ENCODE measurements around the gene JMJD8. TPM values are rescaled to one million over a fixed set of nuclear protein-coding genes. Genes with fewer than 3 reads are reported as not detected.

Gene JMJD8
- polyA plus RNA-seq, 1 donor (not counting 4 experiments of a cell fraction or from before 2014, with no cell fraction given) = 20.1 TPM

DNA sequence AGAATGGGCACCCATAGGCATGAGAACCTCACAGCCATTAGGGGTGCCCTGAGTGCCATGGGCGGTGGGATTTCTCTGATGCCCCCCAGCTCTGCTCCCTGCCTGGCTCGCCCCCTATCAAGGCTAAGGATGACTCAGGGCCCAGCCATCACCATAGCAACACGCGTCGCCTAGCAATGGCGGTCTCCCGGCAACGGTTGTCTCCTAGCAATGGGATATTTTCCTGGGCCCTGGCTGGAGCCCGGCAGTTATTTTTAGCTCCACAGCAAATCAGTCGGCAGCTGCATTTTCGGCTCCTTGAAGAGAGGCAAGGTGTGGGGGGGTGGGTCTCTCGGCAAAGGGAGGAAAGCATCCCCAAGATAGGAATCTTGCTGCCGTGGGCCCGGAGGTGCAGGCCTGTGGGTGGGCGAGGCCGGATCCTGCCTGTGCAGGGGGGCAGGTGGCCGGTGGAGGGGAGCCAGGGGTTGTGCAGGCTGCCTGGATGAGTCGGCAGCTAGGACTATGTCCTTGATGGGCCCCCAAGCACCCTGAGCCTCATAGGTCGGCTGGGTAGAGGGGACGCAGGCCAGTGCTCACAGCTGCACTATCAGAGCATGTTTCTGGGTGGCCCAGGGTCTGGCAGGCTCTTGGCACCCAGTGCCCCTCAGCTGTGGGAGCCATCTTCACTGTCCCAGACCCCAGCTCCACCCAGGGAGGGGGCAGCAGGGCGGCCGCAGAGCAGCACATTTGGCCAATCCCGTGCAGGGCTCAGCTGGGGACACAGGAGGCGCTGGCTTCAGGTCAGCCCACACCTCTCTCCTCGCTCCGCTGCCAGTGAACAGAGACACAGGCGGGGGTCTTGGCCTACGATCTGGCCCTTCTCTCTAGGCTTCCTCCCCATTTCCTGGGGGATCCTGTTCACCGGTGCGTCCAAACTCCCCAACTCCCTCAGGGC is 25.7 kb upstream of the JMJD8 start:
- no peak overlapping the region for H2AFZ ChIP-seq (ENCODE audit: control insufficient read depth, low read length)
- no peaks in the 10 kb centered on the region for H3K36me3 ChIP-seq (ENCODE audit: control insufficient read depth in 2 of 2, extremely low read depth in 1 of 2, insufficient read depth in 2 of 2, low read length in 2 of 2)
- H3K9me1 ChIP-seq (ENCODE audit: control insufficient read depth, extremely low read depth, insufficient read depth, low read length) = no peaks in the 10 kb centered on the region
- H3K4me2 ChIP-seq (ENCODE audit: control insufficient read depth, extremely low read depth, insufficient read depth, low read depth, low read length) = no peak overlapping the region
- H3K27me3 ChIP-seq (ENCODE audit: control insufficient read depth, extremely low read depth, insufficient read depth, low read length) = peaks cover 60% of the 10 kb centered on the region
- no peaks in the 10 kb centered on the region for H3K79me2 ChIP-seq (ENCODE audit: control insufficient read depth, insufficient read depth, low read length)
- dilution Hi-C loops (cut with MboI; ENCODE audit: extremely low pct_ligation_motif_present, low sequenced_read_pairs) = no loop called here
- peaks cover 2% of the 10 kb centered on the region for H4K20me1 ChIP-seq (ENCODE audit: control insufficient read depth, extremely low read depth, insufficient read depth, low read length)
- H3K27ac ChIP-seq (ENCODE audit: control insufficient read depth, insufficient read depth, low read length) = no peak overlapping the region
- H3K4me3 ChIP-seq (ENCODE audit: control insufficient read depth in 2 of 3, extremely low read depth in 1 of 3, insufficient read depth in 2 of 3, low read depth in 1 of 3, low read length in 3 of 3) = no peak overlapping the region
- FAIRE-seq (no peak), DNase-seq (ENCODE audit: low read depth, low spot score) (no peak)
- TF ChIP-seq, protein P1, sequence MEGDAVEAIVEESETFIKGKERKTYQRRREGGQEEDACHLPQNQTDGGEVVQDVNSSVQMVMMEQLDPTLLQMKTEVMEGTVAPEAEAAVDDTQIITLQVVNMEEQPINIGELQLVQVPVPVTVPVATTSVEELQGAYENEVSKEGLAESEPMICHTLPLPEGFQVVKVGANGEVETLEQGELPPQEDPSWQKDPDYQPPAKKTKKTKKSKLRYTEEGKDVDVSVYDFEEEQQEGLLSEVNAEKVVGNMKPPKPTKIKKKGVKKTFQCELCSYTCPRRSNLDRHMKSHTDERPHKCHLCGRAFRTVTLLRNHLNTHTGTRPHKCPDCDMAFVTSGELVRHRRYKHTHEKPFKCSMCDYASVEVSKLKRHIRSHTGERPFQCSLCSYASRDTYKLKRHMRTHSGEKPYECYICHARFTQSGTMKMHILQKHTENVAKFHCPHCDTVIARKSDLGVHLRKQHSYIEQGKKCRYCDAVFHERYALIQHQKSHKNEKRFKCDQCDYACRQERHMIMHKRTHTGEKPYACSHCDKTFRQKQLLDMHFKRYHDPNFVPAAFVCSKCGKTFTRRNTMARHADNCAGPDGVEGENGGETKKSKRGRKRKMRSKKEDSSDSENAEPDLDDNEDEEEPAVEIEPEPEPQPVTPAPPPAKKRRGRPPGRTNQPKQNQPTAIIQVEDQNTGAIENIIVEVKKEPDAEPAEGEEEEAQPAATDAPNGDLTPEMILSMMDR (optimal IDR thresholded peaks at IDR 0.05 in 1 of 3, IDR thresholded peaks at IDR 0.05 in 1 of 3, conservative IDR thresholded peaks at IDR 0.05 in 1 of 3; ENCODE audit: extremely low read depth in 1 of 3, insufficient read depth in 2 of 3, low read length in 3 of 3) = no peak
- TF ChIP-seq EZH2 (IDR thresholded peaks at IDR 0.05; ENCODE audit: low read length) = no peak
- peaks cover 12% of the 10 kb centered on the region for H3K4me1 ChIP-seq (ENCODE audit: control insufficient read depth, extremely low read depth, insufficient read depth, low read length)
- H3K9ac ChIP-seq (ENCODE audit: control insufficient read depth, extremely low read depth, insufficient read depth, low read length) = no peak overlapping the region
- no peaks in the 10 kb centered on the region for H3K9me3 ChIP-seq (ENCODE audit: control insufficient read depth, low read depth, low read length)

DNA sequence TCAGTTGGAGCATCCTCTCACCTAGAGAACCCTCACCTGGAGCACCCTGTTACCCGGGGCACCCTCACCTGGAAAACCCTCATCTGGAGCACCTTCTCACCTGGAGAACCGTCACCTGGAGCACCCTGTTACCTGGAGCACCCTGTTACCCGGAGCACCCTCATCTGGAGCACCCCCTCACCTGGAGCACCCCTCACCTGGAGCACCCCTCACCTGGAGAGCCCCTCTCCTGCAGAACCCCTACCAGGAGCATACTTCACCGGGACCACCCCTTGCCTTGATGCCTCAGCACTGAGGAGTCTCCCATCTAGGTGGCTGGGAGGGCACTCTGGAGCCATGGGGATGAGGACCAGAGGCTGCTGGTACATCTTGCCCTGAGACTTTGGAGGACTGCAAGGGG is 24.8 kb upstream of the JMJD8 start:
- TF ChIP-seq, protein P1 (optimal IDR thresholded peaks at IDR 0.05 in 1 of 3, IDR thresholded peaks at IDR 0.05 in 1 of 3, conservative IDR thresholded peaks at IDR 0.05 in 1 of 3; ENCODE audit: extremely low read depth in 1 of 3, insufficient read depth in 2 of 3, low read length in 3 of 3) = no peak
- no peak for TF ChIP-seq EZH2 (IDR thresholded peaks at IDR 0.05; ENCODE audit: low read length)
- no peaks in the 10 kb centered on the region for H3K9me1 ChIP-seq (ENCODE audit: control insufficient read depth, extremely low read depth, insufficient read depth, low read length)
- FAIRE-seq = no peak
- dilution Hi-C loops (cut with MboI; ENCODE audit: extremely low pct_ligation_motif_present, low sequenced_read_pairs) = no loop called here
- H3K79me2 ChIP-seq (ENCODE audit: control insufficient read depth, insufficient read depth, low read length) = no peaks in the 10 kb centered on the region
- H3K4me1 ChIP-seq (ENCODE audit: control insufficient read depth, extremely low read depth, insufficient read depth, low read length) = peaks cover 5% of the 10 kb centered on the region
- H3K36me3 ChIP-seq (ENCODE audit: control insufficient read depth in 2 of 2, extremely low read depth in 1 of 2, insufficient read depth in 2 of 2, low read length in 2 of 2) = no peaks in the 10 kb centered on the region
- H3K4me2 ChIP-seq (ENCODE audit: control insufficient read depth, extremely low read depth, insufficient read depth, low read depth, low read length) = no peak overlapping the region
- H3K4me3 ChIP-seq (ENCODE audit: control insufficient read depth in 2 of 3, extremely low read depth in 1 of 3, insufficient read depth in 2 of 3, low read depth in 1 of 3, low read length in 3 of 3) = no peak overlapping the region
- peaks cover 69% of the 10 kb centered on the region for H3K27me3 ChIP-seq (ENCODE audit: control insufficient read depth, extremely low read depth, insufficient read depth, low read length)
- peaks cover 2% of the 10 kb centered on the region for H4K20me1 ChIP-seq (ENCODE audit: control insufficient read depth, extremely low read depth, insufficient read depth, low read length)
- no peak overlapping the region for H3K27ac ChIP-seq (ENCODE audit: control insufficient read depth, insufficient read depth, low read length)
- H3K9ac ChIP-seq (ENCODE audit: control insufficient read depth, extremely low read depth, insufficient read depth, low read length) = no peak overlapping the region
- no peaks in the 10 kb centered on the region for H3K9me3 ChIP-seq (ENCODE audit: control insufficient read depth, low read depth, low read length)
- H2AFZ ChIP-seq (ENCODE audit: control insufficient read depth, low read length) = no peak overlapping the region
- no peak for DNase-seq (ENCODE audit: low read depth, low spot score)

Data from keratinocyte (primary cell).